Thoracic aorta (tissue), 2 donors: ENCODE data around the gene ST6GALNAC3. TPM values are rescaled to one million over a fixed set of nuclear protein-coding genes. Genes with fewer than 3 reads are reported as not detected.

ENCODE experiments used
- ATAC-seq: fragments of 150-250 bp; one replicate; pipeline ENCODE4 v1.8.0; 2017; ENCODE audit warnings: low read depth; ENCODE audit not compliant: insufficient number of reproducible peaks, low FRiP score
- DNase-seq: peaks from one replicate; pipeline ENCODE4 v3.0.0-alpha.2; 2020; ENCODE audit warnings: low spot score
- H3K27ac ChIP-seq, 2 donors: fragments of 200-600 bp; sonication (generic); 1 replicate in 1 of 2; 2 replicates in 1 of 2; pipeline ENCODE4 v1.5.1; 2016; ENCODE audit warnings: mild to moderate bottlenecking in 2 of 2, moderate library complexity in 2 of 2
- H3K27me3 ChIP-seq: fragments of 200-600 bp; sonication (generic); replicated peaks from 2 replicates; pipeline ENCODE4 v1.6.0; 2016; ENCODE audit warnings: mild to moderate bottlenecking; ENCODE audit not compliant: insufficient read depth
- H3K36me3 ChIP-seq: fragments of 200-600 bp; sonication (generic); one replicate; pipeline ENCODE4 v1.5.1; 2016
- H3K4me1 ChIP-seq, 2 donors: fragments of 200-600 bp; sonication (generic); 1 replicate in 1 of 2; 2 replicates in 1 of 2; pipeline versions ENCODE4 v1.5.1 to v1.6.0; 2016; ENCODE audit warnings: low read depth in 2 of 2, mild to moderate bottlenecking in 1 of 2; ENCODE audit not compliant: control insufficient read depth in 1 of 2
- H3K4me3 ChIP-seq: fragments of 200-600 bp; sonication (generic); 2 replicates; pipeline ENCODE4 v1.5.1; 2016; ENCODE audit warnings: mild to moderate bottlenecking
- H3K9me3 ChIP-seq: fragments of 200-600 bp; sonication (generic); 2 replicates; pipeline ENCODE4 v1.5.1; 2016
- total RNA-seq, 2 donors: library from RNA; depleted of rRNA; stranded (reverse); fragments of >200 nt; gene quantifications; one replicate each; pipeline versions ENCODE4 v1.1.0 to v1.2.3, GENCODE V29; 2016
- TF ChIP-seq, protein P1 (sequence below): fragments of 200-600 bp; sonication (generic); IDR thresholded peaks from one replicate; pipeline ENCODE4 v1.5.1; 2019; ENCODE audit warnings: antibody characterized with exemption

The ST6GALNAC3 gene
- total RNA-seq, 2 donors from 2014 or later = 1.4 to 9.5 TPM

DNA sequence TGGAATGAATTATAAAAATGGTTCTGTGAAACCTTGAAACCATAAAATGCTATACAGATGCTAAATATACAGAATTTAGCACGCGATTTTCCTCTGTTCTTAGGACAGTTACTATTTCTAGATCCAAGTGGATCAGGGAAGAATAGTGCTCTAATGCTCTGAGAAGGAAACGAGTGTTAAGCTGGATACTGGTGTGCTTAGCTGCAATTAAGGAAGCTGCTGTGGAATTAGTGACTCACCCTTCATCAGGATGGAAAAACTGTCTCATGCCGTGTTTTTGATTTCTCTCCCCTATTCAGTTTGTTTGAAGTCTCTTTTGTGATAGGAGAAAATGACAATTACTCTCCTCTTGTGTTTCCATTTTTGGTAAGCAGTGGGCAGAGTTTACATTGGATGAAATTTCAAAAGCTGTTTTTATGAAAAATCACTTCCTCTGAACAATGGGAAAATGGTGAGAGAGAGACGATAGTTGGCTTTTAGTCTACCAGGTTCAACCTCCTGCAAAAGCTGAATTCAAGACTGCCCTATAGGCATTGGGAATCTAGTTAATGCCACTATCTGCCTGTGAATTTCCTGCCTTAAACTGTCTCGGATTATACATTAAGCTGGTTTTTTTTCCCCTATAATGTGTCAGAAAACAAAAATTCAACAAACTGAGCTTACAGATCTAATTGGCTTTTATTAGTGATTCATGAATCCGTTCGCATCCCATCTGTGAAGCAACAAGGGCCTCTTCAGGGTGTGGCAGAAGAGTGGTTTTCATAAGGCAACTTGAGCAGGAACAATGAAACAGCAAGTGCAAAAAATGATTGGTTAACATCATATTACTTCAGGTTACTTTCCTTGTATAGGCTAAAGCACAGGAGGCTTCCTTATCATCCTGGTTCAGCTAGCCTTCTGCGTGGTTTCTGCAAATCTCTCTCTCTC, 179.8 kb downstream of the ST6GALNAC3 start:
- H3K27me3 ChIP-seq = no peaks in the 10 kb centered on the region
- TF ChIP-seq, protein P1, sequence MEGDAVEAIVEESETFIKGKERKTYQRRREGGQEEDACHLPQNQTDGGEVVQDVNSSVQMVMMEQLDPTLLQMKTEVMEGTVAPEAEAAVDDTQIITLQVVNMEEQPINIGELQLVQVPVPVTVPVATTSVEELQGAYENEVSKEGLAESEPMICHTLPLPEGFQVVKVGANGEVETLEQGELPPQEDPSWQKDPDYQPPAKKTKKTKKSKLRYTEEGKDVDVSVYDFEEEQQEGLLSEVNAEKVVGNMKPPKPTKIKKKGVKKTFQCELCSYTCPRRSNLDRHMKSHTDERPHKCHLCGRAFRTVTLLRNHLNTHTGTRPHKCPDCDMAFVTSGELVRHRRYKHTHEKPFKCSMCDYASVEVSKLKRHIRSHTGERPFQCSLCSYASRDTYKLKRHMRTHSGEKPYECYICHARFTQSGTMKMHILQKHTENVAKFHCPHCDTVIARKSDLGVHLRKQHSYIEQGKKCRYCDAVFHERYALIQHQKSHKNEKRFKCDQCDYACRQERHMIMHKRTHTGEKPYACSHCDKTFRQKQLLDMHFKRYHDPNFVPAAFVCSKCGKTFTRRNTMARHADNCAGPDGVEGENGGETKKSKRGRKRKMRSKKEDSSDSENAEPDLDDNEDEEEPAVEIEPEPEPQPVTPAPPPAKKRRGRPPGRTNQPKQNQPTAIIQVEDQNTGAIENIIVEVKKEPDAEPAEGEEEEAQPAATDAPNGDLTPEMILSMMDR = no peak
- no peak overlapping the region for H3K4me3 ChIP-seq
- DNase-seq = no peak
- no peak for ATAC-seq
- H3K27ac ChIP-seq = no peak overlapping the region
- H3K36me3 ChIP-seq = no peaks in the 10 kb centered on the region
- H3K4me1 ChIP-seq = peaks cover 0 to 5% of the 10 kb centered on the region in 2 donors
- no peaks in the 10 kb centered on the region for H3K9me3 ChIP-seq

DNA sequence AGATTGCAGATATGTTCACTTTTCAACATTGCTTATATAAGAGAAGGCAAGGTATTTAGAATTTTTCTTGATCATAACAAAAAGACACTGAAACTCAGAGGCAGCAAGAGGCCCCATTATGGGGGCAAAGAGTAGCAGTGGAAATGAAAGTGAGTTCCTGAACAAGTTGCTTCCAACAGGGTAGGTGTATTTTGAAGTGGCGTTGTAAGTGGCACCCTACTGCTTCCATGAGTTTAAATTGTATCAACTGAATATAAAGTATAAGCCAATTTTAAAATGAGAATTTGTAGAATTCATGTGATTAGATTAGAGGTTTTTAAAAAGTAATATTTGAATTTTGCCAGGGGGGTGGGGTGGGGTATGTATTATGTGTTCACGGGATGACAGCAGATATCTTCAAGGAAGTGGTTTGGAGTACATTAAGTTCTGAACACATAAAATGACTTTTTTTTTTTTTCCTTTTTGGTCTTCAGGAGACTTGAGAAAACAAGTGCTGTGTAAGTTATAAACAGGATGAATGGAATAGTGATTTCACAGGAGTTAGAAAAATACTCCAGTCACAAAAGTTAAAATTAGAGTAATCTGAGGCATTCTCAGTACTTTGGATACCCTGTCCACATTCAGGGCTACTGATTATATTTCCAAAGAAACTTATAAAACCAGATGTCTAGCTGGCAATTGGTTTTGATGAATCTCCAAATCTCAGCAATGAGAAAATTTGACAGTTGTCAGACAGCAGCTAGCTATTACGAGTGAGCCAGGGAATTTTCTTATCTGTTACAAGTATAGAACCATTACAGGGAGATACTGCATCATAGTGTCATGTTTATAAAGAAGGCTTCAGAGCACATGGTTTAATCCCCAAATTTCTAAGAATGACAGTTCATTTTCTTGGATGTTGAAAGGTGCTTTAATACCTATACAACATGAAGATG, 182.0 kb downstream of the ST6GALNAC3 start:
- H3K4me3 ChIP-seq = no peak overlapping the region
- H3K36me3 ChIP-seq = no peaks in the 10 kb centered on the region
- TF ChIP-seq, protein P1 = no peak
- H3K9me3 ChIP-seq = no peaks in the 10 kb centered on the region
- no peak for ATAC-seq
- no peak overlapping the region for H3K27ac ChIP-seq
- no peak for DNase-seq
- no peaks in the 10 kb centered on the region for H3K27me3 ChIP-seq
- H3K4me1 ChIP-seq = peaks cover 0 to 5% of the 10 kb centered on the region in 2 donors

DNA sequence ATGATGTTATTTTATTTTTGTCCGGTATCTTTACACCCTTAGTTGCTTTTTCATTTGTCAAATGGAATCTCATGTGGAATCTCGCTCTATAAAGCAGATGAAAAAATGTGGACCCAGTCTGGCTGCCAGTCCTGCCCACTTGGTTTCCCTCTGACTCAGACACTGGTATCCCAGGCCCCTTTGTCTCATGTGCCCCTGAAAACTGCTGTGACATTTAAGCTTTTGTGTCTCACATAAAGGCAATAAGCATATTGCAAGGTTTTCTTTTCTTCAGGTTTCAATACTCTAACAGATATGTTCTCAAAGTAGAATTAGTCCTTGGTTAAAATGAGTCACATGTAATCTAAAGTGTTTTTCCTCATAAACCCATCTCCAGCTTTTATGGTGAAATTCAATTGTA, 183.3 kb downstream of the ST6GALNAC3 start:
- H3K27ac ChIP-seq = no peak overlapping the region
- DNase-seq = no peak
- H3K36me3 ChIP-seq = no peaks in the 10 kb centered on the region
- peaks cover 0 to 5% of the 10 kb centered on the region in 2 donors for H3K4me1 ChIP-seq
- no peaks in the 10 kb centered on the region for H3K27me3 ChIP-seq
- no peak overlapping the region for H3K4me3 ChIP-seq
- ATAC-seq = no peak
- H3K9me3 ChIP-seq = no peaks in the 10 kb centered on the region
- TF ChIP-seq, protein P1 = no peak

DNA sequence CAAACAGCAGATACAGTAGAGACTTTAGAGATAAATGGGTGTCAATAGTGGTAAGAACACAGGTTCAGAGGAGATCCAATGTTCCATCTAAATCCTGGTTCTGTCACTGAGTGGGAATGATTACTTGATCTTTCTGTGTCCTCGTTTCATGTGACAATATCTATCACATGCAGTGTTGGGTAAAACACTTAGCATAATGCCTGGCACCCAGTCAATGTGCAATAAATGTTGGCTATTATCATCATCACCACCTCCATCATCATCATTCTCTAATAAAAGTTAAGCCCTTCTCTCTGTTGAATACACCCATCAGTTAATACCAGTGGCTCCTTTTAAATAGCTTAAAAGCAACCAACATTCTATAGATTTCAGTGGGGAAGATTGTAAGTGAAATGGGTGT, 184.7 kb downstream of the ST6GALNAC3 start:
- Histone ChIP-seq H3K36me3 (no peaks in the 10 kb centered on the region), H3K27ac (no peak overlapping the region), H3K4me3 (no peak overlapping the region), H3K4me1 (peaks cover 0 to 3% of the 10 kb centered on the region in 2 donors), H3K27me3 (no peaks in the 10 kb centered on the region), H3K9me3 (no peaks in the 10 kb centered on the region)
- no peak for DNase-seq
- ATAC-seq = no peak
- TF ChIP-seq, protein P1 = no peak

DNA sequence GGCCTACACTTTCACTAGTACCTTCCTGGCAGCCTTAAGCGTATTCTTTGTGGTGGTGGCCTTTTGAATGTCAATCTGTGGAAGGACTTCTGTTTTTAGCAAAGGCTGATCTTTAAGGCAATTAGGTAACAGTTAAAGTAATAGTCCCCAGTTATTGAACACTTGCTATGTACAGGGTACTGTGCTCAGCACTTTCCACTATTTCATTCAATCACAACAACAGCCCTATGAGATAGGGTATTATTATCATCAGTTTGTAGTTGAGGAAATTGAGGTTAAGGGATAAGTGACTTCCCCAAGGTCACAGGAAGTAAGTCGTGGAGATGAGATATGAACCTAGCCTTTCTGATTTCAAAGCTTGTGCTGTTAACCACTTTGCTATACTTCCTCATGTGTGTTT, 185.7 kb downstream of the ST6GALNAC3 start:
- DNase-seq = no peak

More for the DNA sequence above, 185.7 kb downstream of the ST6GALNAC3 start:
- Histone ChIP-seq H3K36me3 (no peaks in the 10 kb centered on the region), H3K27ac (no peak overlapping the region), H3K4me1 (no peaks in the 10 kb centered on the region), H3K27me3 (no peaks in the 10 kb centered on the region), H3K9me3 (no peaks in the 10 kb centered on the region), H3K4me3 (no peak overlapping the region)
- no peak for ATAC-seq
- TF ChIP-seq, protein P1 = no peak
